A549 (cell line): ENCODE measurements around the gene KIF3A. TPM values are rescaled to one million over a fixed set of nuclear protein-coding genes. Genes with fewer than 3 reads are reported as not detected.
A peak's percentile ranks its signal among the peaks of the same experiment; 100 is the strongest.

Experiments
- ATAC-seq, 2 experiments: fragments of 200-7000 bp in 1 of 2; fragments of >200 bp in 1 of 2; cut with Nextera tagmentation in 1 of 2; cut with Tn5 transposase in 1 of 2; 3 replicates each; pipeline versions ENCODE4 v1.8.0 to v1.9.1; 2018 to 2020; ENCODE audit warnings: mild to moderate bottlenecking in 1 of 2, moderate library complexity in 1 of 2
- CTCF ChIA-PET: fragments of 300-600 bp; sonication (Branson Sonifier 250); formaldehyde crosslinking; extraction: SDS; loops from one replicate; lab custom pipeline; 2021; ENCODE audit warnings: antibody characterized with exemption, inconsistent platforms; lab: Yijun Ruan, JAX
- POLR2A ChIA-PET: fragments of 350-600 bp; formaldehyde crosslinking; extraction: SDS; loops from one replicate; lab custom pipeline; 2021; ENCODE audit warnings: antibody characterized with exemption, inconsistent platforms; lab: Yijun Ruan, JAX
- DNase-seq, 2 experiments: peaks; one replicate each; pipeline versions ENCODE4 v3.0.0 to v3.0.0-alpha.2; 2011 to 2016; ENCODE audit warnings: low read depth in 1 of 2, low spot score in 1 of 2
- FAIRE-seq: peaks from 2 replicates; lab custom pipeline; 2011; peaks lifted over from hg19 to GRCh38; lab: Jason Lieb, UNC
- H3K27ac ChIP-seq, 2 experiments: fragments of >200 bp; sonication (Bioruptor Twin); formaldehyde crosslinking; 3 replicates each; pipeline ENCODE4 v1.5.1; 2016 to 2017
- H3K4me1 ChIP-seq: fragments of >200 bp; sonication (Bioruptor Twin); formaldehyde crosslinking; 3 replicates; pipeline ENCODE4 v1.6.1; 2016
- H3K4me2 ChIP-seq: fragments of >200 bp; sonication (Bioruptor Twin); formaldehyde crosslinking; 3 replicates; pipeline ENCODE4 v1.6.1; 2016
- H3K4me3 ChIP-seq: fragments of >200 bp; sonication (Bioruptor Twin); formaldehyde crosslinking; 3 replicates; pipeline ENCODE4 v1.5.1; 2016
- H3K9me3 ChIP-seq: fragments of >200 bp; sonication (Bioruptor Twin); formaldehyde crosslinking; 3 replicates; pipeline ENCODE4 v1.6.1; 2016
- BCL3 ChIP-seq: fragments of >200 bp; sonication (Bioruptor Twin); formaldehyde crosslinking; IDR thresholded peaks from 3 replicates; pipeline ENCODE4 v1.6.1; 2016
- CTCF ChIP-seq: fragments of >200 bp; sonication (Bioruptor Twin); formaldehyde crosslinking; IDR thresholded peaks from 3 replicates; pipeline ENCODE4 v1.5.1; 2016
- E2F6 ChIP-seq: IDR thresholded peaks from 2 replicates; pipeline ENCODE4 v1.6.1; 2012; ENCODE audit warnings: low read depth, borderline replicate concordance
- EHMT2 ChIP-seq: fragments of 200-600 bp; sonication (generic); IDR thresholded peaks from 2 replicates; pipeline ENCODE4 v1.6.1; 2016; ENCODE audit warnings: antibody characterized with exemption, low read depth, mild to moderate bottlenecking, moderate library complexity
- ESRRA ChIP-seq: fragments of 150-350 bp; IDR thresholded peaks from 2 replicates; pipeline ENCODE4 v1.6.1; 2014; ENCODE audit warnings: mild to moderate bottlenecking, low read length, borderline replicate concordance
- FOXS1 ChIP-seq: fragments of 250-450 bp; sonication (Bioruptor Pico); IDR thresholded peaks from 2 replicates; pipeline ENCODE4 v1.5.0; 2020; ENCODE audit warnings: mild to moderate bottlenecking, moderate library complexity
- HDAC2 ChIP-seq: fragments of 200-600 bp; sonication (generic); IDR thresholded peaks from 2 replicates; pipeline ENCODE4 v1.6.1; 2016
- HEYL ChIP-seq: fragments of 250-450 bp; sonication (Bioruptor Pico); IDR thresholded peaks from 2 replicates; pipeline ENCODE4 v1.8.0; 2021; ENCODE audit warnings: mild to moderate bottlenecking, moderate library complexity
- HOXA7 ChIP-seq: fragments of 250-450 bp; sonication (Bioruptor Pico); IDR thresholded peaks from 2 replicates; pipeline ENCODE4 v1.5.0; 2020; ENCODE audit warnings: mild to moderate bottlenecking, moderate library complexity
- HOXB13 ChIP-seq: fragments of 250-450 bp; sonication (Bioruptor Pico); IDR thresholded peaks from 2 replicates; pipeline ENCODE4 v1.5.0; 2020; ENCODE audit warnings: low read depth, mild to moderate bottlenecking, moderate library complexity
- JUN ChIP-seq, 2 experiments: fragments of >200 bp; sonication (Bioruptor Twin); formaldehyde crosslinking; IDR thresholded peaks; 2 replicates in 1 of 2; 3 replicates in 1 of 2; pipeline ENCODE4 v1.6.1; 2016 to 2017
- JUNB ChIP-seq: fragments of >200 bp; sonication (Bioruptor Twin); formaldehyde crosslinking; IDR thresholded peaks from 2 replicates; pipeline ENCODE4 v1.6.1; 2016
- KDM5A ChIP-seq: fragments of 200-600 bp; sonication (generic); IDR thresholded peaks from 2 replicates; pipeline ENCODE4 v1.6.1; 2016; ENCODE audit warnings: antibody characterized with exemption, mild to moderate bottlenecking
- MAX ChIP-seq: IDR thresholded peaks from 2 replicates; pipeline ENCODE4 v1.6.1; 2012
- MAZ ChIP-seq: fragments of 150-350 bp; IDR thresholded peaks from 2 replicates; pipeline ENCODE4 v1.6.1; 2014; ENCODE audit warnings: antibody characterized with exemption, low read depth, low read length, borderline replicate concordance
- MYC ChIP-seq: IDR thresholded peaks from 2 replicates; pipeline ENCODE4 v1.6.1; 2012; ENCODE audit warnings: mild to moderate bottlenecking, inconsistent platforms, low read length, improper control_type of control experiment, borderline replicate concordance
- NFE2L2 ChIP-seq: fragments of 150-350 bp; conservative IDR thresholded peaks from 2 replicates; pipeline ENCODE4 v1.6.1; 2014; ENCODE audit warnings: low read length
- NR3C1 ChIP-seq: fragments of >200 bp; sonication (Bioruptor Twin); formaldehyde crosslinking; IDR thresholded peaks from 3 replicates; pipeline ENCODE4 v1.6.1; 2017
- PBX3 ChIP-seq: IDR thresholded peaks from 2 replicates; pipeline ENCODE4 v1.6.1; 2012
- PHF8 ChIP-seq: fragments of 200-600 bp; sonication (generic); IDR thresholded peaks from 2 replicates; pipeline ENCODE4 v1.6.1; 2016; ENCODE audit warnings: low read depth, mild to moderate bottlenecking, antibody characterized with exemption, moderate library complexity, borderline replicate concordance
- POLR2A ChIP-seq: IDR thresholded peaks from 2 replicates; pipeline ENCODE4 v1.6.1; 2012; ENCODE audit warnings: mild to moderate bottlenecking, low read length
- POLR2AphosphoS2 ChIP-seq: conservative IDR thresholded peaks from 2 replicates; pipeline ENCODE4 v1.6.1; 2012; ENCODE audit warnings: low read length, improper control_type of control experiment, inconsistent platforms
- RARB ChIP-seq: fragments of 250-450 bp; sonication (Bioruptor Pico); IDR thresholded peaks from 2 replicates; pipeline ENCODE4 v1.8.0; 2021; ENCODE audit warnings: mild to moderate bottlenecking, moderate library complexity
- REST ChIP-seq: fragments of 200-600 bp; sonication (generic); IDR thresholded peaks from 2 replicates; pipeline ENCODE4 v1.6.1; 2016; ENCODE audit warnings: antibody characterized with exemption, mild to moderate bottlenecking, moderate library complexity
- RFX5 ChIP-seq: fragments of 450-650 bp; IDR thresholded peaks from 2 replicates; pipeline ENCODE4 v1.7.1; 2014; ENCODE audit warnings: antibody characterized with exemption, mild to moderate bottlenecking, moderate library complexity
- RNF2 ChIP-seq: fragments of 200-600 bp; sonication (generic); IDR thresholded peaks from 2 replicates; pipeline ENCODE4 v1.6.1; 2016; ENCODE audit warnings: low read depth, mild to moderate bottlenecking, antibody characterized with exemption, moderate library complexity, borderline replicate concordance
- TFCP2L1 ChIP-seq: fragments of 250-450 bp; sonication (Bioruptor Pico); IDR thresholded peaks from 2 replicates; pipeline ENCODE4 v1.5.0; 2021; ENCODE audit warnings: mild to moderate bottlenecking
- TP53 ChIP-seq: fragments of 250-450 bp; sonication (Bioruptor Pico); IDR thresholded peaks from 2 replicates; pipeline ENCODE4 v1.5.0; 2021; ENCODE audit warnings: mild to moderate bottlenecking, moderate library complexity
- ZFP36 ChIP-seq: fragments of 450-650 bp; IDR thresholded peaks from 2 replicates; pipeline ENCODE4 v1.6.1; 2014; ENCODE audit warnings: borderline replicate concordance; ENCODE audit not compliant: partially characterized antibody
- WGBS: methylation state at CpG from one replicate; pipeline ENCODE4 v1.1.6; 2017; ENCODE audit errors: missing lambda C conversion rate; 5-methylcytosine and 5-hydroxymethylcytosine counted together
- polyA minus RNA-seq: library from RNA; depleted of rRNA, polyadenylated mRNA; stranded (reverse); fragments of >200 nt; gene quantifications from 2 replicates; pipeline ENCODE4 v1.2.3, GENCODE V29; 2011; rRNA and poly(A)+ RNA removed
- polyA plus RNA-seq, 4 experiments: library from polyadenylated mRNA; depleted of rRNA in 3 of 4; stranded (reverse); fragments of >200 nt; fragmentation: RNase III in 1 of 4; extraction: RNeasy Plus Mini Kit Qiagen cat#74134 plus additional on column Dnase treatment in 1 of 4; gene quantifications; 2 replicates in 3 of 4; 3 replicates in 1 of 4; pipeline ENCODE4 v1.2.3, GENCODE V29; 2011 to 2017

The KIF3A gene
- polyA plus RNA-seq (2011; rRNA removed) (17.2 and 20.5 TPM in 2 replicates), polyA plus RNA-seq (2017; fragmentation: RNase III; extraction: RNeasy Plus Mini Kit Qiagen cat#74134 plus additional on column Dnase treatment) (12.8 to 15.6 TPM (median 13.8 TPM) in 3 replicates), polyA minus RNA-seq (3.9 and 6.7 TPM in 2 replicates)
- polyA plus RNA-seq (2012; cell fraction: cytosol; rRNA removed), result 3.6 and 3.7 TPM in 2 replicates
- polyA plus RNA-seq (2012; cell fraction: nucleus; rRNA removed), result 3.7 and 6.4 TPM in 2 replicates

- TF ChIP-seq ZFP36, result no peak
- no peak for TF ChIP-seq NFE2L2
- TF ChIP-seq E2F6, result 0 out of 2 replicates have a peak, but pooled peaks have one; percentile 37
- no peak for TF ChIP-seq JUNB
- TF ChIP-seq FOXS1 (CRISPR knock-in tag), result no peak
- no peak for TF ChIP-seq MYC
- TF ChIP-seq EHMT2, result no peak
- no peak for TF ChIP-seq HDAC2
- TF ChIP-seq NR3C1, result no peak
- no peak for TF ChIP-seq PBX3
- TF ChIP-seq POLR2AphosphoS2, result no peak
- TF ChIP-seq CTCF, result no peak
- TF ChIP-seq REST, result peak; percentile 40; the same call in 1 of the 2 replicates
- no peak for TF ChIP-seq TP53 (CRISPR knock-in tag)
- no peak for TF ChIP-seq HOXA7
- TF ChIP-seq MAX, result peak; percentile 63
- no peak for TF ChIP-seq ESRRA
- TF ChIP-seq PHF8, result peak; percentile 77; the same call in 1 of the 2 replicates
- no peak for TF ChIP-seq KDM5A
- no peak for TF ChIP-seq MAZ
- TF ChIP-seq BCL3, result peak; percentile 84; the same call in 2 of the 3 replicates
- no peak for TF ChIP-seq RNF2
- peak in 1 of 2 experiments; percentile 84; a peak in 2 of 5 replicates for TF ChIP-seq JUN (IDR thresholded peaks at IDR 0.05)
- TF ChIP-seq HOXB13 (CRISPR knock-in tag), result no peak
- no peak for TF ChIP-seq HEYL (CRISPR knock-in tag)
- TF ChIP-seq RFX5, result no peak
- TF ChIP-seq TFCP2L1, result no peak
- peak; percentile 67 for TF ChIP-seq POLR2A
- no peak for TF ChIP-seq RARB (CRISPR knock-in tag)
- CTCF ChIA-PET, result interaction anchor here (0.7 to 2.2 kb wide), 7 partner anchors 10 to 350 kb away, joined by 3 to 8 read pairs (median 6); partner anchors contain the start of gene CCNI2
- peak within 1 kb of the TSS; percentile 61 to 89 for H3K27ac ChIP-seq
- H3K4me1 ChIP-seq, result peaks cover 12% of the 10 kb centered on the region
- H3K9me3 ChIP-seq, result no peaks in the 10 kb centered on the region
- H3K4me3 ChIP-seq, result peak within 1 kb of the TSS; percentile 60
- WGBS, result 2% methylated on average over 14 of the region's 81 CpGs
- peak; percentile 97 to 99 for DNase-seq
- POLR2A ChIA-PET, result interaction anchor here (0.6 to 1.5 kb wide), 6 partner anchors 40 to 247 kb away, joined by 3 to 6 read pairs (median 3); partner anchors contain the start of genes GDF9, IRF1, RAD50 and SEPTIN8
- H3K4me2 ChIP-seq, result peak within 1 kb of the TSS; percentile 83
- peak; percentile 61 for FAIRE-seq
- ATAC-seq, result peak; percentile 95 to 97
Measured at GRCh38 chr5:132736853-132737833, at the start of gene KIF3A. TSS of gene KIF3A (minus strand) at chr5:132737546. CDS start at chr5:132737419, 127 bp downstream.
